ENCODE measurements around the gene RALGAPB.

- no peak for TF ChIP-seq EZH2 (IDR thresholded peaks at IDR 0.05; ENCODE audit: borderline replicate concordance, low read depth, low read length, severe bottlenecking)
- TF ChIP-seq, protein P1, sequence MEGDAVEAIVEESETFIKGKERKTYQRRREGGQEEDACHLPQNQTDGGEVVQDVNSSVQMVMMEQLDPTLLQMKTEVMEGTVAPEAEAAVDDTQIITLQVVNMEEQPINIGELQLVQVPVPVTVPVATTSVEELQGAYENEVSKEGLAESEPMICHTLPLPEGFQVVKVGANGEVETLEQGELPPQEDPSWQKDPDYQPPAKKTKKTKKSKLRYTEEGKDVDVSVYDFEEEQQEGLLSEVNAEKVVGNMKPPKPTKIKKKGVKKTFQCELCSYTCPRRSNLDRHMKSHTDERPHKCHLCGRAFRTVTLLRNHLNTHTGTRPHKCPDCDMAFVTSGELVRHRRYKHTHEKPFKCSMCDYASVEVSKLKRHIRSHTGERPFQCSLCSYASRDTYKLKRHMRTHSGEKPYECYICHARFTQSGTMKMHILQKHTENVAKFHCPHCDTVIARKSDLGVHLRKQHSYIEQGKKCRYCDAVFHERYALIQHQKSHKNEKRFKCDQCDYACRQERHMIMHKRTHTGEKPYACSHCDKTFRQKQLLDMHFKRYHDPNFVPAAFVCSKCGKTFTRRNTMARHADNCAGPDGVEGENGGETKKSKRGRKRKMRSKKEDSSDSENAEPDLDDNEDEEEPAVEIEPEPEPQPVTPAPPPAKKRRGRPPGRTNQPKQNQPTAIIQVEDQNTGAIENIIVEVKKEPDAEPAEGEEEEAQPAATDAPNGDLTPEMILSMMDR (IDR thresholded peaks at IDR 0.05; ENCODE audit: borderline replicate concordance, extremely low read depth, low read length, poor library complexity, severe bottlenecking): no peak
Measured at GRCh38 chr20:38466983-38467382, 5.7 kb upstream of the RALGAPB start.

Data from DND-41 (cell line).